NB4 (cell line): Measurements from ENCODE around the gene FHIT.

Source experiments
- CTCF ChIP-seq: IDR thresholded peaks from one replicate; pipeline ENCODE4 v1.5.1; 2012; ENCODE audit warnings: low read depth, low read length
- MAX ChIP-seq: IDR thresholded peaks from 2 replicates; pipeline ENCODE4 v1.6.1; 2011; ENCODE audit warnings: low read depth, low read length
- MYC ChIP-seq: IDR thresholded peaks from 2 replicates; pipeline ENCODE4 v1.6.1; 2011; ENCODE audit warnings: low read depth, low read length
- POLR2A ChIP-seq: IDR thresholded peaks from 2 replicates; pipeline ENCODE4 v1.6.1; 2011; ENCODE audit warnings: mild to moderate bottlenecking; ENCODE audit not compliant: insufficient read length; ENCODE audit errors: extremely low read depth

GRCh38 chr3:60456180-60456579, 795.1 kb downstream of the FHIT start:
- TF ChIP-seq POLR2A = no peak
- TF ChIP-seq CTCF = no peak
- TF ChIP-seq MYC = no peak
- no peak for TF ChIP-seq MAX
